NOMO-1 treated with dmso at 0.1 percent for 144 hours (cell line): ENCODE data around the gene RERE.

Experiments used
- DNase-seq: peaks from one replicate; lab custom pipeline; 2025; ENCODE audit not compliant: unreplicated experiment; lab: John Stamatoyannopoulos, UW

Gene RERE

GRCh38 chr1:8344893-8345507 is 472.4 kb downstream of the RERE start:
- DNase-seq = no peak

GRCh38 chr1:8343464-8344001 is 473.9 kb downstream of the RERE start:
- DNase-seq = no peak

GRCh38 chr1:8343044-8343443 is 474.4 kb downstream of the RERE start:
- DNase-seq = no peak

- DNase-seq = no peak
Observed at GRCh38 chr1:8342325-8342724, 475.1 kb downstream of the RERE start.

GRCh38 chr1:8340448-8340847 is 477.0 kb downstream of the RERE start:
- no peak for DNase-seq

- no peak for DNase-seq
Observed at GRCh38 chr1:8339203-8339600, 478.2 kb downstream of the RERE start.

- DNase-seq = no peak
Observed at GRCh38 chr1:8338526-8339202, 478.8 kb downstream of the RERE start.

GRCh38 chr1:8337776-8338525 is 479.5 kb downstream of the RERE start:
- no peak for DNase-seq

GRCh38 chr1:8335246-8335645 is 482.2 kb downstream of the RERE start:
- no peak for DNase-seq

GRCh38 chr1:8334106-8334851 is 483.2 kb downstream of the RERE start:
- DNase-seq = no peak

- DNase-seq = no peak
Observed at GRCh38 chr1:8333246-8333987, 484.0 kb downstream of the RERE start.

- DNase-seq = no peak
Observed at GRCh38 chr1:8332806-8333205, 484.6 kb downstream of the RERE start.

GRCh38 chr1:8330271-8331125 is 486.9 kb downstream of the RERE start:
- no peak for DNase-seq

GRCh38 chr1:8329858-8330257 is 487.6 kb downstream of the RERE start:
- no peak for DNase-seq

- DNase-seq = no peak
Observed at GRCh38 chr1:8329439-8329838, 488.0 kb downstream of the RERE start.

- DNase-seq = no peak
Observed at GRCh38 chr1:8328271-8328670, 489.2 kb downstream of the RERE start.

GRCh38 chr1:8326265-8326664 is 491.2 kb downstream of the RERE start:
- no peak for DNase-seq

- DNase-seq = no peak
Observed at GRCh38 chr1:8325771-8326170, 491.7 kb downstream of the RERE start.

GRCh38 chr1:8324176-8324810 is 493.1 kb downstream of the RERE start:
- no peak for DNase-seq
